Pancreas (tissue), 10 donors: Measurements from ENCODE around the gene CILP2. TPM values are rescaled to one million over a fixed set of nuclear protein-coding genes. Genes with fewer than 3 reads are reported as not detected.

Experiments
- ATAC-seq, 4 donors: fragments of 200-7000 bp; cut with Tn5 transposase; one replicate each; pipeline versions ENCODE4 v1.8.0 to v1.9.1; 2020; ENCODE audit warnings: mild to moderate bottlenecking in 4 of 4, moderate library complexity in 4 of 4
- DNase-seq, 6 donors: peaks; one replicate each; pipeline ENCODE4 v3.0.0-alpha.2; 2020
- FAIRE-seq: peaks from 2 replicates; lab custom pipeline; 2012; peaks lifted over from hg19 to GRCh38; lab: Jason Lieb, UNC
- H3K27ac ChIP-seq, 4 donors: fragments of 200-600 bp; sonication (generic); 1 replicate in 3 of 4; 2 replicates in 1 of 4; pipeline versions ENCODE4 v1.5.0 to v1.8.0; 2020
- H3K27me3 ChIP-seq, 4 donors: fragments of 200-600 bp; one replicate each; pipeline ENCODE4 v1.8.0; 2021
- H3K36me3 ChIP-seq, 3 donors: fragments of 200-600 bp; sonication (generic) in 1 of 3; one replicate each; pipeline versions ENCODE4 v1.5.0 to v1.8.0; 2020 to 2021
- H3K4me1 ChIP-seq, 3 donors: fragments of 200-600 bp; one replicate each; pipeline ENCODE4 v1.8.0; 2021
- H3K4me3 ChIP-seq, 4 donors: fragments of 200-600 bp; sonication (generic) in 2 of 4; one replicate each; pipeline versions ENCODE4 v1.5.0 to v1.8.0; 2020 to 2021
- H3K9me3 ChIP-seq, 4 donors: fragments of 200-600 bp; one replicate each; pipeline ENCODE4 v1.8.0; 2021
- CTCF ChIP-seq, 4 donors: fragments of 200-600 bp; sonication (generic) in 3 of 4; IDR thresholded peaks; one replicate each; pipeline versions ENCODE4 v1.5.0 to v1.8.0; 2021; ENCODE audit warnings: antibody characterized with exemption in 4 of 4
- WGBS, 2 donors: extraction: QIAGEN DNeasy Blood & Tissue Kit; methylation state at CpG; one replicate each; pipeline ENCODE4 v1.1.7; 2013; 5-methylcytosine and 5-hydroxymethylcytosine counted together
- intact Hi-C, 3 donors: fragments of 100-400 bp; cut with DNase I; formaldehyde crosslinking; loops; one replicate each; pipeline versions ENCODE4 v1.11.1 to v1.14.2; 2022
- polyA plus RNA-seq, 2 donors: library from polyadenylated mRNA; stranded (reverse); fragments of 200-250 nt; gene quantifications; one replicate each; pipeline ENCODE4 v1.2.3, GENCODE V29; 2013
- total RNA-seq, 6 donors: library from RNA; stranded (reverse); fragmentation: NEBNext Ultra II Directional in 4 of 6; extraction: Animal tissue kit (Norgen Biotek cat#: 25700) in 4 of 6; gene quantifications; one replicate each; pipeline versions ENCODE4 v1.2.1 to v1.2.4, GENCODE V29; 2021 to 2023
- donor health status: healthy with polysubstance abuse.
- donor health status: DM: no; HTN: no; CAD: no; lungs with moderate emphysema.
- donor health status: DM: no; HTN: no; CAD: no.
- donor health status: control.
- donor health status: control.
- donor health status: Bipolar disorder and iron deficiency.
- donor health status: DM: yes; HTN: yes; CAD: no.
- donor health status: DM: no; HTN: no; CAD: no.
- donor health status: DM: no; HTN: no; CAD: no.
- donor health status: DM: yes; HTN: yes; CAD: no.

CILP2 gene
- total and polyA plus RNA-seq, 8 donors, result 0.12 to 1.4 TPM; not detected in 6

GRCh38 chr19:19505669-19506326, 32.3 kb upstream of the CILP2 start:
- DNase-seq (no peak), FAIRE-seq (no peak), ATAC-seq (no peak)
- H3K4me3 ChIP-seq, result no peak overlapping the region
- H3K9me3 ChIP-seq, result no peaks in the 10 kb centered on the region
- peaks cover 0 to 46% (median 0%) of the 10 kb centered on the region in 3 donors for H3K36me3 ChIP-seq
- H3K27ac ChIP-seq, result no peak overlapping the region
- H3K27me3 ChIP-seq, result no peaks in the 10 kb centered on the region
- no peaks in the 10 kb centered on the region for H3K4me1 ChIP-seq
- 92 to 94% methylated on average over 27 of the region's 27 CpGs for WGBS, 2 donors
- intact Hi-C loops, result no loop called here
- no peak for TF ChIP-seq CTCF (IDR thresholded peaks at IDR 0.05)

- Histone ChIP-seq H3K36me3 (peaks cover 0 to 41% (median 0%) of the 10 kb centered on the region in 3 donors), H3K4me3 (no peak overlapping the region), H3K27ac (no peak overlapping the region), H3K9me3 (no peaks in the 10 kb centered on the region), H3K4me1 (no peaks in the 10 kb centered on the region), H3K27me3 (no peaks in the 10 kb centered on the region)
- DNase-seq, result no peak
- 92 to 95% methylated on average over 12 of the region's 12 CpGs for WGBS, 2 donors
- intact Hi-C loops, result no loop called here
- FAIRE-seq, result no peak
- no peak for ATAC-seq
- no peak for TF ChIP-seq CTCF (IDR thresholded peaks at IDR 0.05)
Measured at GRCh38 chr19:19506592-19506991, 31.5 kb upstream of the CILP2 start.

- DNase-seq, result no peak
- H3K36me3 ChIP-seq, result peaks cover 0 to 39% (median 0%) of the 10 kb centered on the region in 3 donors
- no peak for FAIRE-seq
- no peaks in the 10 kb centered on the region for H3K4me1 ChIP-seq
- 88 to 90% methylated on average over 8 of the region's 8 CpGs for WGBS, 2 donors
- no peak overlapping the region for H3K27ac ChIP-seq
- ATAC-seq, result no peak
- no peak overlapping the region for H3K4me3 ChIP-seq
- H3K9me3 ChIP-seq, result no peaks in the 10 kb centered on the region
- intact Hi-C loops, result no loop called here
- TF ChIP-seq CTCF (IDR thresholded peaks at IDR 0.05), result no peak
- H3K27me3 ChIP-seq, result no peaks in the 10 kb centered on the region
Measured at GRCh38 chr19:19507354-19507753, 30.7 kb upstream of the CILP2 start.

- Histone ChIP-seq H3K4me1 (no peaks in the 10 kb centered on the region), H3K27me3 (no peaks in the 10 kb centered on the region), H3K9me3 (no peaks in the 10 kb centered on the region), H3K36me3 (peaks cover 0 to 31% (median 0%) of the 10 kb centered on the region in 3 donors), H3K4me3 (no peak overlapping the region), H3K27ac (no peak overlapping the region)
- intact Hi-C loops, result no loop called here
- no peak for DNase-seq
- ATAC-seq, result peak in 1 of 4 donors; percentile 12
- no peak for FAIRE-seq
- 80 to 87% methylated on average over 11 of the region's 11 CpGs for WGBS, 2 donors
- no peak for TF ChIP-seq CTCF (IDR thresholded peaks at IDR 0.05)
Measured at GRCh38 chr19:19508217-19508616, 29.8 kb upstream of the CILP2 start.

- Histone ChIP-seq H3K27ac (no peak overlapping the region), H3K36me3 (peaks cover 0 to 11% (median 0%) of the 10 kb centered on the region in 3 donors), H3K9me3 (no peaks in the 10 kb centered on the region), H3K4me1 (no peaks in the 10 kb centered on the region), H3K27me3 (no peaks in the 10 kb centered on the region), H3K4me3 (no peak overlapping the region)
- FAIRE-seq, result no peak
- no peak for TF ChIP-seq CTCF (IDR thresholded peaks at IDR 0.05)
- intact Hi-C loops, result no loop called here
- 38 to 40% methylated on average over 6 of the region's 6 CpGs for WGBS, 2 donors
- DNase-seq, result no peak
- no peak for ATAC-seq
Measured at GRCh38 chr19:19510432-19510831, 27.6 kb upstream of the CILP2 start.
